ENCODE measurements around the gene TAX1BP1.

DNA sequence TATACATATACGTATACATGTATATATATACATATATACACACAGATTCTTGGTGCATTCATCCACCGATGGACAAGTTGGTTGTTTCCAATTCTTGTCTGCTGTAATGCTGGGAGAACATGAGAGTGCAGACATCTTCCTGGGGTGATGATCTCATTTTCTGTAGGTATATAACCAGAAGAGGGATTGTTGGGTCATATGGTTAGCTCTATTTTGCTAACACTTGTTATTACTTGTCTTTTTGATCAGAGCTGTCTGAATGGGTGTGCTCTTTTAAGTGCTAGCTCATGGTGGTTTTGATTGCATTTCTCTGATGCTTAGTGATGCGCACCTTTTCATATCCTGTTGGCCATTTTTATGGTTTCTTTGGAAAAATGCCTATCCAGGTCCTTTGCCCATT, 106.4 kb downstream of the TAX1BP1 start:
- TF ChIP-seq, protein P1, sequence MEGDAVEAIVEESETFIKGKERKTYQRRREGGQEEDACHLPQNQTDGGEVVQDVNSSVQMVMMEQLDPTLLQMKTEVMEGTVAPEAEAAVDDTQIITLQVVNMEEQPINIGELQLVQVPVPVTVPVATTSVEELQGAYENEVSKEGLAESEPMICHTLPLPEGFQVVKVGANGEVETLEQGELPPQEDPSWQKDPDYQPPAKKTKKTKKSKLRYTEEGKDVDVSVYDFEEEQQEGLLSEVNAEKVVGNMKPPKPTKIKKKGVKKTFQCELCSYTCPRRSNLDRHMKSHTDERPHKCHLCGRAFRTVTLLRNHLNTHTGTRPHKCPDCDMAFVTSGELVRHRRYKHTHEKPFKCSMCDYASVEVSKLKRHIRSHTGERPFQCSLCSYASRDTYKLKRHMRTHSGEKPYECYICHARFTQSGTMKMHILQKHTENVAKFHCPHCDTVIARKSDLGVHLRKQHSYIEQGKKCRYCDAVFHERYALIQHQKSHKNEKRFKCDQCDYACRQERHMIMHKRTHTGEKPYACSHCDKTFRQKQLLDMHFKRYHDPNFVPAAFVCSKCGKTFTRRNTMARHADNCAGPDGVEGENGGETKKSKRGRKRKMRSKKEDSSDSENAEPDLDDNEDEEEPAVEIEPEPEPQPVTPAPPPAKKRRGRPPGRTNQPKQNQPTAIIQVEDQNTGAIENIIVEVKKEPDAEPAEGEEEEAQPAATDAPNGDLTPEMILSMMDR (IDR thresholded peaks at IDR 0.05): no peak
- TF ChIP-seq POLR2A (IDR thresholded peaks at IDR 0.05): no peak
